ENCODE measurements around the gene CCDC97.
"Not testable (repeated sequence)": the region's sequence is repeated elsewhere in the genome, so short reads cannot be mapped to it uniquely, and the experiment has no call there.

DNA sequence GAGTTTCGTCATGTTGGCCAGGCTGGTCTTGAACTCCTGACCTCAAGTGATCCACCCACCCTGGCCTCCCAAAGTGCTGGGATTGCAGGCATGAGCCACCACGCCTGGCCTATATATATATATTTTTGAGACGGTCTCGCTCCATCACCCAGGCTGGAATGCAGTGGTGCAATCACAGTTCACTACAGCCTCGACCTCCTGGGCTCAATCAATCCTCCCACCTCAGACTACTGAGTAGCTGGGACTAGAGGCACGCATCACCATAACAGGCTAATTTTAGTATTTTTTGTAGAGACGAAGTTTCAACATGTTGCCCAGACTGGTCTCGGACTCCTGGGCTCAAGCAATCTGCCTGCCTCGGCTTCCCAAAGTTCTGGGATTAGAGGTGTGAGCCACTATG lies 36.9 kb downstream of the CCDC97 start:
- TF ChIP-seq, protein P1, sequence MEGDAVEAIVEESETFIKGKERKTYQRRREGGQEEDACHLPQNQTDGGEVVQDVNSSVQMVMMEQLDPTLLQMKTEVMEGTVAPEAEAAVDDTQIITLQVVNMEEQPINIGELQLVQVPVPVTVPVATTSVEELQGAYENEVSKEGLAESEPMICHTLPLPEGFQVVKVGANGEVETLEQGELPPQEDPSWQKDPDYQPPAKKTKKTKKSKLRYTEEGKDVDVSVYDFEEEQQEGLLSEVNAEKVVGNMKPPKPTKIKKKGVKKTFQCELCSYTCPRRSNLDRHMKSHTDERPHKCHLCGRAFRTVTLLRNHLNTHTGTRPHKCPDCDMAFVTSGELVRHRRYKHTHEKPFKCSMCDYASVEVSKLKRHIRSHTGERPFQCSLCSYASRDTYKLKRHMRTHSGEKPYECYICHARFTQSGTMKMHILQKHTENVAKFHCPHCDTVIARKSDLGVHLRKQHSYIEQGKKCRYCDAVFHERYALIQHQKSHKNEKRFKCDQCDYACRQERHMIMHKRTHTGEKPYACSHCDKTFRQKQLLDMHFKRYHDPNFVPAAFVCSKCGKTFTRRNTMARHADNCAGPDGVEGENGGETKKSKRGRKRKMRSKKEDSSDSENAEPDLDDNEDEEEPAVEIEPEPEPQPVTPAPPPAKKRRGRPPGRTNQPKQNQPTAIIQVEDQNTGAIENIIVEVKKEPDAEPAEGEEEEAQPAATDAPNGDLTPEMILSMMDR (IDR thresholded peaks at IDR 0.05) = not testable (repeated sequence)
- not testable (repeated sequence) for TF ChIP-seq POLR2A (IDR thresholded peaks at IDR 0.05)

Measured in lower leg skin (tissue), 3 donors.